T-helper 22 cell (primary cell): ENCODE data around the gene LIN54.
"Not testable (repeated sequence)": the region's sequence is repeated elsewhere in the genome, so short reads cannot be mapped to it uniquely, and the experiment has no call there.

ENCODE experiments used
- DNase-seq: peaks from one replicate; pipeline ENCODE4 v3.0.0-alpha.2; 2020; ENCODE audit warnings: low read depth

Gene LIN54

DNA sequence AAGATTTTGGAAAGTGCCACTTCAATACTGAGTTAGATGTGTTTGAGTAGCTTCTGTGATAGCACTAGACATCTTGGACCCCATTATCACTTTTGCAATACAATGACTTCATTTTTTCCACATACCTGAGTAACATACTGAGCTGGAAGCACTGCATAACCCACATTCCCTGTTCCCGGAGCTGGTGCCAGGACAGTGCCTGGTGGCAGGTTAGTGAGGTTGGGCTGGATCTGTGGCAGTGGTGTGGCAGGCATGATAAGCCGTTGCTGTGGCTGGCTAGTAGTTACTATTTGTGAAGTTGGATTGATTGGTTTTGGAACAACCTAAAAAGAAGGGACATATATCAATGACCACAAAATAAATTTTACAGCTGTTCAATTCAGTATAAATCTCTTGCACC, 71.2 kb downstream of the LIN54 start:
- no peak for DNase-seq

DNA sequence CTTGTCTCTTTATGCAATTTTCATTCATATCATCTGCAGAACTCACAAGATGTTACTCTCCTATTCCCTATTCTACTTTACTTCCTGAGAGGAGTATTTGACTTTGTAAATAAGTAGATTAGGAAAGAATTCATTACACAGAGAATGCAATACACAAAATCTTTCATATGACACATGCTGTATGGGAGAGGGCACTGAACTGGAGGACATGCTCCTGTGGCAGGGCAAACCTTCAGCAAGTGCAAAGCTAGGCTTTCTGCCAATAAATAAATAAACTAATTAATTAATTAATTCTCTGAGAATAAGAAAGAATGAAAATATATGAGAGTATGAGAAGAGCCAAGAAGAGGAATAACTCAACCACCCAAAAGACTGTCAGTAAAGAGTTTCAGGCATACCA, 76.2 kb downstream of the LIN54 start:
- DNase-seq: no peak

DNA sequence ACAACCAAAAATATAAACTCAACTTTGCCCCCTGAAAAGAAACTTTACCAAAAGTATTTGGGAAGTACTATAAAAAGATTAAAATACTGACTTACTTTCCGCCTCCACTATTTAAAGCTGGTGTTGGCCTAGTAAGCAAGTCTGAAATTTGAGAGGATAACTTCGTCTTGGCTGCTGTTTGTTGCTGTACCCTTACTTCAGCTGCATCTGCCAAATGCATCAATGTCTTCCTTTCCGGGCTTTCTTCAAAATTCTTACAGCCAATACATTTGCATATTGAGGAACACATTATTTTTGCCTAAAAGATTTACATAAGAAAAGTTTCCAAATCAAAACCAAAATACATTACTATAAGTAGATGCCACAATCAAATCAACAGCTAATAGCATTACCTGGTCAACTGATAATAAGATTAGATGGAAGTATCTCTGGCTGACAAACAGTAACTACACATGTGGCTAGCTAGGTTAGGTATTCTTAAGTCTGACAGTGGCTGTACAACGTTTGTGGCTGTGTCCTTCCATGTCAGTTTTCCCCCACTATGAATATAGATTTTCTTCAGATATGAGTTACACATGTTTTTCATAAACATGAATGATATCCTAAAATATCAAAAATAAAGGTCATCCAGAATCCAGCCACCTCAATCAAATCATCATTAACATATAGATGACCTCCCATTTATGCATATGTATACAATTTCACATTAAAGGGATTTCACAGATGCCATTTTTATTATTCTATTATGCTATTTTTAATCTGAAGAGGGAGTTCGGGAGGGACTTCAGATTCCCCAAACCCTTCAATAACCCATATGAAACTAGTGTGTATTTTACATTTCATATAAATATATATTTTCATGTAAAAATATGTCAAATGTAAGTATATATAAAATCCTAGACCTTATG, 79.5 kb downstream of the LIN54 start:
- no peak for DNase-seq

DNA sequence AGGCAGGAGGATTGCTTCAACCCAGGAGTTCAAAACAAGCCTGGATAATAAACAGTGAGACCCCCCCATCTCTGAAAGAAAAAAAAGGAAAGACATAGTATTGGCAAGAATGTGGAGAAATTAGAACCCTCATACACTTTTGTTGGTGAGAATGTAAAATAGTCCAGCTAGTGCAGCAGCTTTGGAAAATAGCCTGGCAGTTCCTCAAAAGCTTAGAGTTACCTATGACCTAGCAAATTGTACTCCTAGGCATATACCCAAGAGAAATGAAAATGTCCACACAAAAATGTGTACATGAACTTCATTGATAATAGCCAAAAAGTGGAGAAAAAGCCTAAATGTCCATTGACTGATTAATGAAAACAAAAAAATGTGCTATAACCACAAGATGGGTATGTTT, 88.8 kb downstream of the LIN54 start:
- DNase-seq: no peak

DNA sequence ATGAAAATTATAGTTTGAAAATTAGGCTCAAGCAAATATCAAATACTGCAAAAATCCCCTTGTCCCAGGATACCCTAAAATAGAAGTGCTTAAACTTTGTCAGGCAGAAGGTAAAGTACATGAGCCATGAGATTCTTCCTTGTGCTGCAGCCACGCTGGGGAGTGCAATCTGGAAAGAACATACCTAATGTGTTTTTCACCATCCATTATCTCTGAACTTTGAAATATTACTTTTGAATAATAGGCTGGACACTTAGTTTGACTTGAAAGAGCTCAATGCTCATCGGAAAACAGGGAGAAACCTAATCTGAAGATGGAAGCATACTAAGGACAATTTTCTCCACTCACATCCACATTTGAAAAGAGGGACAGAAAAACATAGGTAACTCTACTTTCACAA, 91.2 kb downstream of the LIN54 start:
- no peak for DNase-seq

DNA sequence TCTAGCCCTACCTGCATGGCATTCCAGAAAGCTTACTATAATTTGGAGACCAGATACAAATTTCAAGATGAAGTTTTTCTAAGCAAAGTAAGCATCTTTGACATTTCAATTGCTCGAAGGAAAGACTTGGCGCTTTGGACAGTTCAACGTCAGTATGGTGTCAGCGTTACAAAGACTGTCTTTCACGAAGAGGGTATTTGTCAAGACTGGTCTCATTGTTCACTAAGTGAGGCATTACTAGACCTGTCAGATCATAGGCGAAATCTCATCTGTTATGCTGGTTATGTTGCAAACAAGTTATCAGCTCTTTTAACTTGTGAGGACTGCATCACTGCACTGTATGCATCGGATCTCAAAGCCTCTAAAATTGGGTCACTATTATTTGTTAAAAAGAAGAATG, 92.5 kb downstream of the LIN54 start:
- DNase-seq: no peak

DNA sequence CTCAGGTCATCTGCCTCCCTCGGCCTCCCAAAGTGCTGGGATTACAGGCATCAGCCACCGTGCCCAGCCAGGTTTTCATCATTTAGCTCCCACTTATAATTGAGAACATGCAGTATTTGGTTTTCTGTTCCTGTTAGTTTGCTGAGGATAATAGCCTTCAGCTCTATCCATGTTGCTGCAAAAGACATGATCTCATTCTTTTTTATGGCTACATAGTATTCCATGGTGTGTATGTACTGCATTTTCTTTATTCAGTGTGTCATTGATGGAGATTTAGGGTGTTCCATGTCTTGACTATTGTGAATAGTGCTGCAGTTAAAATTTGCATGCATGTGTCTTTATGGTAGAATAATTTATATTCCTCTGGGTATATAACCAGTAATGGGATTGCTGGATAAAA, 96.7 kb downstream of the LIN54 start:
- DNase-seq: not testable (repeated sequence)

DNA sequence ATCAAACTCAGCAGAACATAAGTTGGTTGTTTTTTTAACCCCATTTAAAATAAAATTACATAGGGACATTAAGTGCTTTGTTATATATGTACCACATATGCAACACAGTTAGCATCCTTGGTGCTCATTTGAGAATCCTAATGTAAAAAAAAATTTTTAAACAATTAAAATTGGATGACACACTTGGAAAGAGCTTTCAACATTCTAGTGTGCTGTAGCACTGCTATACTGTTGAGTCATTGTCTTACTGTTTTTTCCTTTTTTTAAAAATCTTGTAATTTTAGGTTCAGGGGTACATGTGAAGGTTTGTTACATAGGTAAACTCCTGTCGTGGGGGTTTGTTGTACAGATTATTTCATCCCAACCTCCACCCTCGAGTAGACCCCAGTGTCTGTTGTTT, 97.3 kb downstream of the LIN54 start:
- no peak for DNase-seq

DNA sequence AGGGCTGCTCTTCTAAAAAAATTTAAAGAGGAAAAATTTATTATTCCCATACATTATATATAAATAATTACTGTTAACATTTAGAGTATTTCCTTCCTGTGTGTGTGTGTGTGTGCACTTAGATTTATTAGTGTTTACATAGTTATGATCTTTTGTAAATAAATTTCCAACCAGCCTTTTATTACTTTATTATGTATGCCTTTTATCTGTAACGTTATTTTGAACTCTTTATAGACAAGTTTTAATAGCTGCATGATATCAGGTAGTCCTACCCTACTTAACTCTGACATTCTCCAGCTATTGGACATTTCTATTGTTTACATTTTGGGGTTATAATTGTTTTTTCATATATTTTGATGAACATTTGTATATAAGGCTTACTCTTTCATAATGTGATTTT, 101.3 kb downstream of the LIN54 start:
- DNase-seq: no peak

DNA sequence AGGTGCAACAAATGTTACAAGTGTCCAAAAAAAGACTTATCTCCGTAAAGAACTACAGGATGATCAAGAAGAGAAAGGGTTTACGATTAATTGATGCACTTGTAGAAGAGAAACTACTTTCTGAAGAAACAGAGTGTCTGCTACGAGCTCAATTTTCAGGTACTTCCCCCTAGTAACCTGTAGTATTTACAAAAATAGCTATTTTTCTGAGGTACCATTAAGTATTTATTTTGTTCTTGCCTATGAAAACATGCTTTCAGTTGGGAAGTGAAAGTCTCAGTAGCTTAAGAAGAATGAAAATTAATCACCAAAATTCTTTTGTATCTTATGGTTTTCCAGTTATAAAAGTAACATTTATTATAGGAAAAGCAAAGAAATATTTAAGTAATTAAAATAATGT, 104.2 kb downstream of the LIN54 start:
- no peak for DNase-seq

DNA sequence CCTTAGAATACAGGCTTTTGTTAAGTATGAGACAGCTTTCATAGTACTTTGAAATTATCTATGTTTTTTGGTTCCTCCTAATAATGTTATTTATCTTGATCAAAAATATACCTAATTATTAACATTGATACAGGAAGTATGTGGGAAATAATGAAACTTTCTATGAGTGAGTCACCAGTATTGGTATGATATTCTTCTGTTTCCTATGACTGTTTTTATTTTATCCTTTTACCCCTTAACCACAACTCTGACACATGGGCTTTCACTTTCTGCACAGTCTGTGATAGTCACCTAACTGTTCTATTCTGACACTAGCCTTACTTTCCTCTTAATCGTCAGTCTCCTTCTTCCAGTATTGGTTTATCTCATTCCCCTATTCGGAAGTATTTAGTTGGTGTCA, 105.4 kb downstream of the LIN54 start:
- DNase-seq: peak; percentile 4

DNA sequence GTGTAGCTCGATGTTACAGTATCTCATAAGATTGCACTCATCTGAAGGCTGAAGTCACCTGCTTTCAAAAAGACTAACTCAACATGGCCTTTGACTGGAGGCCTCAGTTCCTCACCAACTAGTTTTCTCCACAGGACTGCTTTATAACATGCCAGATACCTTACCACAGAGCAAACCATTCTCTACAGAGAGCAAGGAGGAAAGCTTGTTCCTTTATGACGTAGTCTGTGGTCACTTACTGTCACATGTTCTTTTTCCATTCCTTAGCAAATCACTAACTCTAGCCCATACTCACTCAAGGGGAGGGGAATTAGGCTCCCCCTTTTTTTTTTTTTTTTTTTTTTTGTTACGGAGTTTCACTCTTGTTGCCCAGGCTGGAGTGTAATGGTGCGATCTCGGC, 106.9 kb downstream of the LIN54 start:
- DNase-seq: no peak

DNA sequence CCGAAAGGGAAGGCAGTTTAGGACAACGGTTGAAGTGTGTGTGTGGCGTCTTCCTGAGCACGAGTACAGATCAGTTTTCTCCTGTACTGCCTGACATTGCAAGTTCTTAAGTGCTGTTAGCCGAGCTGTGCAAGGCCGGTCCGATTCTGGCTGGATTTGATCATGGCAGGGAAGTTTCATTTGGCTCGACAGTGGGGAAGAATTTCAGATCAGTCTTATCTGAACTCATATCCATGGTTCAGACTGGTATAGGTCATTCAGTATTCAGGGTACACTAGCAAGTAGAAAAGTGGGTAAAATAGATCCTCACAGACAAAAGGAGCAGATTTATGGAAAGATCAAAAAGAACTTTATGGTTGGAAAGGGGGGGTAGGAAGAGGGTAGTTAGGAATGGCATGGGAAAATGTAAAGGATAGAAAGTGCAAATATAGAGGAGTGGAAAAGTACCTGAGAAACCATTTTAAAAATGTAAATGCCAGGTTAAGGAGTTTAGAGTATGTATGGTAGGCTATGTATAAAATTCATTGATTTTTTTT, 109.4 kb downstream of the LIN54 start:
- DNase-seq: no peak

DNA sequence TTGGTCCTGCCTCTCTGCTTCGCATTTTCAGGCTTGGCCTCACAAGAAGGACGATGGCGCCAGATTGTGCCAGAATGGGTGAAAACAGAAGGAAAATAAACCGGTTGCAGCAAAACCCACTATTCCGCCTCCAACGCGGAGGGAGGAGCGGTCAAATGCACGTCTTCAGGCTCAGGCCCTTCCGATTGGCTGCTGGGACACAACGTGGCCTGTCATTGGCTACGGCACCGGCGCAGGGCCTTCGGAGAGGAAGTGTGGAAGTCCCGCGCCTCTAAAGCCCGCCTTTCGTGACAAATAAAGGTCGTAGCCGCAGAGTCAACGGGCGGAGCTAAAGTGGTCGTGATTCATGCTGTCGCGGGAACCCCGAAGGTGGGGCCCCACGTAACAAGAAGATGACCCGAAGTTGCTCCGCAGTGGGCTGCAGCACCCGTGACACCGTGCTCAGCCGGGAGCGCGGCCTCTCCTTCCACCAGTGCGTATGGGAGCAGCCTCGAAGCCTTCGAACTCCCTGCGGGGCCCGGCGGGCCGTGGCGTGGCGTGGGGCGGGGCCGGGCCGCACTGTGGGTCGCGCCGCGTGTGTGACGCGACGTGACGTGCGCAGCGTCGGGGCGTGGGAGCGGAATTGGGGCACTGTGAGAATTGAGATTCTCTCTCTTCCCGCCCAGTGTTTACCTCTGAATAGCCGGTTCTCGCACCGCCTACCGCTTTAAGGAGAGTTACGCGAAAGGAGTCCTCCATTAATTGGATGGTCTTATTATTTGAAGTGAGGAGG, 110.0 kb downstream of the LIN54 start, which contains the start of gene THAP9:
THAP9 (plus strand) TSS at position 325 of the 772 bp plus-strand sequence; CDS start at position 393, 68 bp downstream.
- DNase-seq: peak; percentile 99

DNA sequence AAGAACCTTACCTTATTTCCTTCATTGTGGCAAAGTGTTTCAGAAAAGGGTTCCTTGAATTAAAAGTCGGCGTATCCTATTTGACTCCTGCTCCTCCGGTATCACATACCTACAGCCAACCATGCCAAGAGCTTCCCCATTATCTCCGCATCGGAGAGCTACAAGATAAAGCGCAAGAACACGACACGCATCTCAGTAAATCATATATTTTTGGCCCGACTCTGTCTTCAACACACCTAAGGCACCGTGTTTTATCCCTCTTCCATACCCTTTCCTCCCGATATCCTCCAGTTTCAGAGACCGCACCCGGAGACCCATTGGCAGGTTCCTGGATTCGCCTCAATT, 110.6 kb downstream of the LIN54 start:
- no peak for DNase-seq

DNA sequence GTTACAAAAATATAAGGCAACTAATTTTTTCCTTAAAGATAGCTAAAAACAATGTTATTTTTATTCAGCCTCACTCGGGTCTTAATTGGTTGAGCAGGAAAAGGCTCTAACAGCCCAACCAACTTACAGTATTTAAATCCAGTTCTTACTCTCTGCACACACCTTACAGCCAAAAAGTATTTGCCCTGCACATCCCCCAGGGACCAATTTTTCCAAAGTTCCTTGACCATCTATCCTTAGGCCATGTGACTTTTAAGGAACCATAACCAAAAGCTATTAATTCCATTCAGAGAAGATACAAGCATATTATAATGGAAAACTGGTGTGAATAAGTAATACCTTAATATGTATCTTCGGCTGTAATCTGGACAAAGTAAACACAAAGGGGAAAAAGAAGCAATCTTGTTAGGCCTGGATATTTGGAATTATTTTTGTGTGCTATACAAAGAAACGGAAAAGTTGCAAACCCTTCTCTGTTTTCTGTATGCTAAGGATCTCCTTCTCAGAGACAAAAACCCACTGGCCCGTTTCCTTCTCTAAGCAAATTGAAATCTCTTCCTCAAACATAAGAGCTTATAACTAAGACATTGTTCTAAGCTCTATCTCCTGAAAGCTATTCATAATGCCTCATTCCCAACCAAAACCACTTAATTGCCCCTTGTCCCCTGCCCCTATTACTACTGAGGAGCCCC, 111.1 kb downstream of the LIN54 start:
- no peak for DNase-seq

DNA sequence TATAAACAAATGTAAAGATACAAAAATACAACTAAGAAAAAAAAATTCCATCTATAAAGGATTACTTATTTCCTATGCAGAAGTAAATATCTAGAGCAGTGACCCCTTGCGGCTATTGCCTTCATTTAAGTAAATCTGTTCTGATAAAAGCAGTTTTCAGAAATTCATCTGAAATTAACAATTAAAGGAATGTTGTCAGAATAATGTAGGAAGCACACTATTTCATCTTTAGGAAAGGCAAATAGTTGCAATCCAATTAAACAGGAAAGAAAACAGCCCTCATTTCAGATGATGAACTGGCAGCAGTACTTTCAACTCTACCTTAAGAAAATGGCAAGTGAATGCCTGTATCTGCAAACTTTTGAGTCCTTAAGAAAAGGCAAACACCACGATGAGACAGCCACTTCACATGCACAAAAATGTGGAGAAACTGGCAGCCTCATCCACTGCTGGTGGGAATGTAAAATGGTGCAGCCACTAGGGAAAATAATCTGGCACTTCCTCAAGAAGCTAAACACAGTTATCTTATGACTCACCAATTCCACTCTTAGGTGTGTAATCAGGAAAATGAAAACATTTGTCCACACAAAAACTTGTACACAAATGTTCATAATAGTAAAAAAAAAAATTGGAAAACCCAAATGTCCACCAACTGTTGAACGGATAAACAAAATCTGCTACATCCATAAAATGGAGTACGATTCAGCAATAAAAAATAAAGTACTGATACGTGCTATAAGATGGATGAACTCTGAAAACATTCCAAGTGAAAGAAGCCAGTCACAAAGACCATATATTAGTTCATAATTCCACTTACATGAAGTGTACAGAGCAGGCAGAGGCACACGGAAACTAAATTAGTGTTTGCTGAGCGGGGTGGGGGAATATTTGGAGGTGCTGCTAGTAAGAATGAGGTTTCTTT, 112.0 kb downstream of the LIN54 start:
- DNase-seq: no peak

DNA sequence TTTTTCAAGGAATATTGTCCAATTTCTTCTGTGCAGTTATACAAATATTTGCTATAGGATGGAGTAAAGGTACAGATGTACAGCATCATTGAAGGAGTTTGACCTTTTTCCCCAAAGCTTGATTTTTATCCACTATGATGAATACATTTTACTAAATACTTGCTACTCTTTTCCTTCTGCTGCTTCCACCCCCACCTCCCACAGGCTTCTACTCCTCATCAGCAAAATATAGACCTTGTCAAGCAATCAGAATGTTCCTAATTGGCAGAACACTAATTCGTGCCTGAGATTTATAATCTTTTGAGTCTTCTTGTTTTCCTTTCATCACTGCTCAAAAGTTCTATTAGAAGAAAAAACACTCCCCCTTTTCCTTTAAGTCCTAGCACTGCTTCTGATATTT, 113.9 kb downstream of the LIN54 start:
- DNase-seq: no peak

DNA sequence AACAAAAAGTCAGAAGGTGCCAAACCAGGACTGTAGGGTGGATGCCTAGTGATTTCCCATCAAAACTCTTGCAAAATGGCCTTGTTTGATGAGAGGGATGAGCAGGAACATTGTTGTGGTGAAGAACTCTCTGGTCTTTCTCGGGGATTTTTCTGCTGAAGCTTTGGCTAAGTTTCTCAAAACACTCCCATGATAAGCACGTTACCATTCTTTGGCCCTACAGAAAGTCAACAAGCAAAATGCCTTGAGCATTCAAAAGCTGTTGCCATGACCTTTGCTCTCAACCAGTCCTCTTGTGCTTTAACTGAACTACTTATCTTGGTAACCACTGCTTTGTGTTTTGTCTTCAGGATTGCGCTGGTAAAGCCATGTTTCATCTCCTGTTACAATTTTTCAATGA, 116.7 kb downstream of the LIN54 start:
- no peak for DNase-seq

DNA sequence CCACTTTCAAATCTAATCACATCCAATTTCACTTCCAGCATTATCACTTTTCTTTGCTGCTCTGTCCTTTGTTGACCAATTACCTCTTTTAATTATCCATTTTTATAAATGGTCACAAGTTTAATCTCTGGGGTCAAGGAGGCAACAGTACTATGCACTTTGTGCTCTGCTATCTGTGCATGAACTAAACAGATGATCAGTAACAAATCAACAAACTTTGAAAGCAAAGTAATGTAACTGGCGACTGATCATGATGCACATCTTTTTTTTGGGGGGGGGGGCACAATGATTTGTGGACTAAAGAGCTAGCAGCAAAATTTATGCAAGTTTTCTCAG, 118.2 kb downstream of the LIN54 start:
- DNase-seq: no peak

DNA sequence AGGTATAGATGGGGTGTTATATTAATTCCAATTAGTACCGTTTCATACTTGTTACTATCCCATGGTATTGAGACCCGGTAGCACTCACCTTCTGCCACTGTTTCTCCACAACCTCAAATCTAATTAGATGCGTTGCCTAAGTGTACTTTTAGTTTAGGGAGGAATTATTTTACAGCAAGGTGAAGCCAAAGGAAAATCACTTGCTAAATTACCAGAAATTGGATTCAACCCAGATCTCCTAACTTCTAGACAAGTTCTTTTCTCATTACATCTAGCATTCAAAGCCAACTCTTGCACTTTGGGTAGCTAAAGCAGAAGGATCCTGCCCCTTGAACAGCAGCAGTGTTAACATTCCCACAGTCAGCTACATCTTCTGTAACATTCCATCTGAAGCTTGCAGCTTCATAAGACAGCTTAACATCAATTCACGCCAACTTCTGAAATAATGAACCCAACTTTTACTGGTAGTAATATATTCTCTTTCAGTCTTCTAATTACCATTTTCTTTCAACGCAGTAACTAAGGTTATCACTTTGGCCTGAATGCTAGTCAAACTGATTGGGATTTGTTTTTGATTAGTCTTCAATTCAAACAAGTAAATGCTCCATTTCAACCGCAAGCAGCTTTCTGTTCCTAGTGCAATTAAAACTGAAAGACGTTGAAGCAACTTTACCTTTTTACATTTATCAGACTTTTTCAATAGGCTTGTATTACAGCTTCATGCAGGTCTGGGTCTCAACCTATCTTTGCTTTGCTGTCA, 118.7 kb downstream of the LIN54 start:
- DNase-seq: no peak
